ENCODE results near the gene FGGY.
A peak's percentile ranks its signal among the peaks of the same experiment; 100 is the strongest.

- TF ChIP-seq CTCF (IDR thresholded peaks at IDR 0.05; ENCODE audit: low read depth, low read length, missing input control) (no peak), ZBTB33 (IDR thresholded peaks at IDR 0.05) (no peak), MAX (IDR thresholded peaks at IDR 0.05) (no peak), REST (IDR thresholded peaks at IDR 0.05) (peak; percentile 14), YY1 (IDR thresholded peaks at IDR 0.05) (peak; percentile 33), EGR1 (IDR thresholded peaks at IDR 0.05; ENCODE audit: low read depth in 2 of 2) (no peak)
Observed at GRCh38 chr1:59500950-59501742, 204.3 kb downstream of the FGGY start.

Data from liver (tissue), 3 donors.